ENCODE data around the gene GRK1.

The GRK1 gene

GRCh38 chr13:113729187-113730019 lies 62.4 kb downstream of the GRK1 start:
- DNase-seq (ENCODE audit: low read depth in 2 of 2) = no peak

- DNase-seq (ENCODE audit: low read depth in 2 of 2) = no peak
These were observed 63.3 kb downstream of the GRK1 start for GRCh38 chr13:113730258-113730691.

GRCh38 chr13:113730831-113731191 lies 63.8 kb downstream of the GRK1 start:
- DNase-seq (ENCODE audit: low read depth in 2 of 2) = no peak

GRCh38 chr13:113731192-113732175 lies 64.5 kb downstream of the GRK1 start:
- DNase-seq (ENCODE audit: low read depth in 2 of 2) = no peak

GRCh38 chr13:113732176-113732960 lies 65.3 kb downstream of the GRK1 start:
- no peak for DNase-seq (ENCODE audit: low read depth in 2 of 2)

GRCh38 chr13:113732961-113733950 lies 66.2 kb downstream of the GRK1 start:
- DNase-seq (ENCODE audit: low read depth in 2 of 2) = no peak

GRCh38 chr13:113734099-113734825 lies 67.2 kb downstream of the GRK1 start:
- DNase-seq (ENCODE audit: low read depth in 2 of 2) = no peak

- DNase-seq (ENCODE audit: low read depth in 2 of 2) = no peak
These were observed 67.8 kb downstream of the GRK1 start for GRCh38 chr13:113734826-113735125.

- DNase-seq (ENCODE audit: low read depth in 2 of 2) = no peak
These were observed 68.2 kb downstream of the GRK1 start for GRCh38 chr13:113735194-113735593.

- no peak for DNase-seq (ENCODE audit: low read depth in 2 of 2)
These were observed 68.7 kb downstream of the GRK1 start for GRCh38 chr13:113735750-113736149.

GRCh38 chr13:113736258-113736731 lies 69.3 kb downstream of the GRK1 start:
- no peak for DNase-seq (ENCODE audit: low read depth in 2 of 2)

- DNase-seq (ENCODE audit: low read depth in 2 of 2) = no peak
These were observed 70.8 kb downstream of the GRK1 start for GRCh38 chr13:113737803-113738202.

- DNase-seq (ENCODE audit: low read depth in 2 of 2) = no peak
These were observed 72.7 kb downstream of the GRK1 start for GRCh38 chr13:113739527-113740285.

GRCh38 chr13:113740286-113740556 lies 73.2 kb downstream of the GRK1 start:
- DNase-seq (ENCODE audit: low read depth in 2 of 2) = no peak

GRCh38 chr13:113740661-113741060 lies 73.6 kb downstream of the GRK1 start:
- DNase-seq (ENCODE audit: low read depth in 2 of 2) = no peak

GRCh38 chr13:113741191-113741668 lies 74.2 kb downstream of the GRK1 start:
- DNase-seq (ENCODE audit: low read depth in 2 of 2) = no peak

GRCh38 chr13:113742000-113742441 lies 75.0 kb downstream of the GRK1 start:
- DNase-seq (ENCODE audit: low read depth in 2 of 2) = no peak

GRCh38 chr13:113742445-113743120 lies 75.6 kb downstream of the GRK1 start:
- no peak for DNase-seq (ENCODE audit: low read depth in 2 of 2)

Data from activated CD4-positive, alpha-beta T cell treated with anti-CD3 and anti-CD28 coated beads for 24 hours (primary cell).